Suppressor macrophage treated with lipopolysaccharide for 4 hours (primary cell): ENCODE data around the gene MYO1D.
A peak's percentile ranks its signal among the peaks of the same experiment; 100 is the strongest.
"Not testable (repeated sequence)": the region's sequence is repeated elsewhere in the genome, so short reads cannot be mapped to it uniquely, and the experiment has no call there.

ENCODE experiments used
- DNase-seq: peaks from one replicate; pipeline ENCODE4 v3.0.0-alpha.2; 2020

The MYO1D gene

DNA sequence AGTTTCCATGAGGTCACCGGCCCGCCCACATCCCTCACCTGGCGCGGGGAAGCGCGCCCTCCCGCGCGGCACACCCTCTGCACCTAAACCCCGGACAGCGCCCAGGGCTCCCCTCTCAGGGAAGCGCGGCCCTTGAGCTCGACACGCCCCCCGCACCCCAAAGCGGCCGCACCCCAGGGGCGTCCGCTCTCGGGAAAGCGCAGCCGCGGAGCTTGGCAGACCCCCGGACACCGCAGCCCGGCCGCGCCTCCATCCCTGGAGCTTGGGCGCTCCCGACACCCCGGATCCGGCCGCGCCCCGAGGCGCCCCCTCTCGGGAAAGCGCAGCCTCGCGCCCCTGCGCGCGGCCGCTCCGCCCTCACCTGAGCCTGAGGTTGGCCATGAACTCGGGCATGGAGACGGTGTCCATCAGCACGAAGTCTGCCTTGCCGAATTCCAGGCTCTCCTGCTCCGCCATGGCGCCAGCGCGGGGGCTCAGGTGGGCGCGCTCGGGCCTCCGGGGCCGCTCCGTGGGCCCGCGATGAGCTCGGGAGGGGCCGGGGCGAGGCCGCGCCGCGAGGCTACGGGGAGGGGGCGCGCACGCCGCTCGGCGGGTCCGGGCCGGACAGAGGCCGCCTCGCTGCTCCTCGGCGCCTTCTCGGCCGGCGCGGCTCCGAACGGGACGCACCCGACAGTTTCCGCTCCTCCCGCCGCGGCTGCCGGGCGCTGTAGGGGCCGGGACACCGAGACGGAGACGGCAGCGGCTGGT lies at the start of gene MYO1D:
Gene MYO1D (minus strand): TSS at position 708 of the 747 bp plus-strand sequence. CDS start 252 bp downstream, at position 456.
- no peak for DNase-seq

DNA sequence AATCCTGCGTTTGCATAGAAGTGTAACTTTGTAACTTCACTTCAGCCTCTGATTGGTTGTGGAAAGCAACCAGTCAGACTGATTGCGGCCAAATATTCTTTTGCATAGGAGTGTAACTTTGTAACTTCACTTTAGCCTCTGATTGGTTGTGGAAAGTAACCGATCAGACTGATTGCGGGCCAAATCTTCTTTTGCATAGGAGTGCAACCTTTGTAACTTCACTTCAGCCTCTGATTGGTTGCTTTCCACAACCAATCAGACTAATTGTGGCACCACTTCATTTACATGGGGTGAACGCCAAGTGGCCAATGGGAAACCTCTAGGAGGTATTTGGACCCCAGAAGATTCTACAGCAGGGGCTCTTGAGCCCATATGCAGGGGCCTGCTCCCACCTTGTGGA lies 49.3 kb upstream of the MYO1D start:
- no peak for DNase-seq

DNA sequence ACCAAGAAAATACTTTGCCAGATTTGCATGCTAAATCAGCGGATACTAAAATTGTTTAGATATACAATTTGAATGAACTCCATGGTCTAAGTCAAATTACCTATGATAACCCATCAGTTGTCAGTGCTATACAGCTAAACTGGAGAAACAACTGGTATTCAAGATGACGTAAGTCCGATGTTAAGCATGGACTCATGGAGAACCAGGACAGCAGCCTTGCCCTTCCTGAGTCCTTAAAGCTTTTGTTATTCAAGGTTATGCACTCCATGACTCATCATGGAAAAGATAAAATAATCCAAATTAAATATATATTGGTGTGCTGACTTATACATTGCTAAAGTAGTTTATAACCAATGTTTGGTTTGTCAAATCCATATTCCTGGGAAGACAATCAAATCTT lies 47.0 kb upstream of the MYO1D start:
- DNase-seq = not testable (repeated sequence)

DNA sequence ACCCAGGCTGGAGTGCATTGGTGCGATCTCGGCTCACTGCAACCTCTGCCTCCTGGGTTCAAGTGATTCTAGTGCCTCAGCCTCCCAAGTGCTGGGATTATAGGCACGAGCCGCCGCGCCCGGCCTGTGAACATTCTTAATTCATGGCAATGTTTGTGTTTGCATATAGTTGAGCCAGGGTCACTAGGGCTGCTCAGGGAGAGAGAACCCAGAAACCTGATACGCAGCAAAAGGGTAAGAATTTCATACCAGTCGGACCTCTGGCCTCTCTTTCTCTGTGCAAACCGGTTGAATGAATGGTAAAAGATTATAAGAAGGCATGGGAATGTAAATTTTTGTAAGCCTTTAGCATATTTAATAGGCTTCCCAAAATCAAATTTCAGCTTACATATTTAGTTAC lies 44.1 kb upstream of the MYO1D start:
- DNase-seq = no peak

DNA sequence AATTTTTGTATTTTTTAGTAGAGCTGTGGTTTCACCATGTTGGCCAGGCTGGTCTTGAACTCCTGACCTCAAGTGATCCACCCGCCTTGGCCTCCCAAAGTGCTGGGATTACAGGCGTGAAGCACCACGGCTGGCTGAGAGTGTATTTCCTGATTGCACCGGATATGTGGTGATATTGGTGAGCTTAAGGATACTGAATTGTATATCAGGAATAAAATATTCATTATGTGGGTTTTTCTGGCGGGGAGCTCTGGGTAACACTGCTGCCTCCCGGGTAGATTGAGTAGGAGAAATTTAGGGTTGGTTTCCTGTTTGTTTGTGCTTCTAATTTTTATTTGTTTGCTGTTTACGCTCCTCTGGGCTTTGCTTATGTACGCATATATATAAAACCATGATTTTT lies 43.4 kb upstream of the MYO1D start:
- no peak for DNase-seq

DNA sequence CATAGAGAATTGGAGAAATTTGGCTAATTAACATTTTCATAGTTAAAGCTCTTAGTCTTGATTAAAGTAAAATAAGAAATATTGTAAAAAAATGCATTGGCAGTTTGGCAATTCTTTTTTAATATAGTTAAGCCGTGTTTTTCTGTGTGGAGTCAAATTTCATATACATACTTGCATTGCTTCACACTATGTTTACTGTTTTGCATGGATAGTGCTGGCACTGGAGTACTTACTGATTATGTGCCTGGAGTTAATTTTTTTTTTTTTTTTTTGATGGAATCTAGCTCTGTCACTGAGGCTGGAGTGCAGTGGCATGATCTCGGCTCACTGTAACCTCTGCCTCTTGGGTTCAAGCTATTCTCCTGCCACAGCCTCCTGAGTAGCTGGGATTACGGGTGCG lies 43.0 kb upstream of the MYO1D start:
- not testable (repeated sequence) for DNase-seq

DNA sequence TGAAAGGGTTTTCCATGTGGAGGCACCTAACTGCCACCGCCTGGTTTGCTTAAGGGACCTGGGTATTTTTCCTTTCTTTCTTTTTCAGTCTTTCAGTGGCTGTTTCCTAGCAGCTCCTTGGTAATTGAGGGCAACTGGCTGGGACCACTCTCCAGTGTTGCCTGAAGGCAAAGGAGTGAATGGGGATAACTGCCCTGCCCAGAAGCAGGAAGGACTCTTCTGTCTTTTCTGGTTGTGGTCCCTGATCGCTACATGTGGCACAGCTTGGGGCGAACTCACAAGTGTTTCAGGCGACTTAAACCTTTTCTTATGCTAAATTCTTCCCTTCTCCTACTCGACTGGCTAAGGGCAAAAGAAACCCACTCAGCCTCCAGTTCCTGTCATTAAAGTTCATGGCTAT lies 40.9 kb upstream of the MYO1D start:
- no peak for DNase-seq

DNA sequence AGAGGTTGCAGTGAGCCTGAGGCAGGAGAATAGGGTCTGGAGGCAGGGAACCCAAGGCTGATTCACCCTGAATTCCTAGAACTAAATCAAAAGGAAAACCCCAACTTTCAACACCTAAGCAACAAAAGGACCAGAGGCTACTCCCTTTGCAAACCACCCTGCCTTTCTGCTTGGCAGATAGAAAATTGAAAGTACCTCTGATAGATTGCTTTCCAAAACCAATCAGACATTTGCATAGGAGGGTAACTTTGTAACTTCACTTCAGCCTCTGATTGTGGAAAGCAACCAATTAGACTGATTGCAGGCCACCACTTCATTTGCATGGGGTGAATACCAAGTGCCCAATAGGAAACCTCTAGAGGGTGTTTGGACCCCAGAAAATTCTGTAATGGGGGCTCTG lies 40.2 kb upstream of the MYO1D start:
- DNase-seq = no peak

DNA sequence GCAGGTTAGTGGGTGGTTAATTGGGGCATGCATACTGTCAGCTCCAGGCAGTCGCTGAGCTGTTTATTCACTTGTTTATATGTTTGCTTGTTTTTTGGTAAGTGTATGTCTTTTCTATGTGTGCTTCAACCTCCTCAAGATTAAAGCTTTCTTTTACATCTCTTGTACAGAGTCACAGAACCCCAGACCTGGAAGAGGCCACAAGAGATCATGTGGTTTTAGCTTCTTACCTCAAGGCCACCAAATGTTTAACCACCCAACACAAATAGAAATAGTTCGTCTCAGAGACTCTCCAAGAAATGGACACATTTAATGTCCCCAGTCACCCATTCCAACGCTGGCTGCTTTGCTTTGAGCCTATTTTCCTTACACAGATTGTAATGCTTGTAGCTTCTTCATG lies 39.2 kb upstream of the MYO1D start:
- no peak for DNase-seq

DNA sequence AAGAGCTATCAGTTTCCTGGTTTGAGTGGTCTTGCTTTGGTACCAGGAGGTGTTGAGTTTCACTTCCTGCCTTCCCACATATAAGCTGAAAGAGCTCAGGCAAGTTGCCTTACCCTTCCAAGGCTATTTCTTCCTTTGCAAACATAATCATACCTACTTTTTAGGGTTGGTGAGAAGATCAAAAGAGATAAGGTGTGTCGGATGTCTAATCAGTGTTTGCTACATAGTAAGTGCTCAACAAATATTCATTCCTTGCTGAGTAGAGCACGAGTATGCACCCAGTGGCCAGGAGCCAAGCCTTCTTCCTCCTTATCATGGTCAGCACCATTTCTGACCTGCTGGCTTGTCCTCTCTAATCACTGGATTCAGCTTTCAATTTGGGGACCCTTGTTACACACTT lies 38.3 kb upstream of the MYO1D start:
- no peak for DNase-seq

DNA sequence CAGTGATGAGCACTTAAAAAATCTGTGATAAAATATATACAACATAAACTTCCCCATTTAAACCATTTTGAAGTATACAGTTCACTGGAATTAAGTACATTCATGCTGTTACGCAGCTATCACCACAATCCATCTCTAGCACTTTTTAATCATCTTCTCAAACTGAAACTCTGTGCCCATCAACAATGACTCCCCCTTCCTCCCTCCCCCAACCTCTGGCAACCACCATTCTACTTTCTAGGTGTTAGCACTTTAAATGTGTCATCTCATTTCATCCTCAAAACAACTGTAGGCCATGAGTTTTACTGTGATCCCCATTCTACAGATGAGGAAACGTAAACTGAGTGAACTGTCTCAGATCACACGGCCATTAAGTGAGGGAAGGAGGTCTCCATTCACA lies 37.3 kb upstream of the MYO1D start:
- no peak for DNase-seq

DNA sequence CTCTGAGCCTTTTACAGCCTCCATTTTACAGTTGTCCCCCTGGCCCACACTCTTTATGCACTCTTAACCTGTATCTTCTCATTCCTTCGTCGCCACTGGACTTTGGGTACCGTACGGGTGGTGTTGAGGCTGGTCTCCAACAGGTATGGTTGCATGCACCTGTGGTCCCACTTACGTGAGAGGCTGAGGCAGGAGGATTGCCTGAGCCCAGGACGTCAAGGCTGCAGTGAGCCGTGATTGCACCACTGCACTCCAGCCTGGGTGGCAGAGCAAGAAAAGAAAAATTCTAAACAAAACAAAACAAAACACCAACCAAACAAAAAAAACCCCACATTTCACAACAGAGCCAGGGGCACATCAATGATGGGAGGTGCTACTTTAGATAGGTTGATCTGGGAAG lies 36.7 kb upstream of the MYO1D start:
- no peak for DNase-seq

DNA sequence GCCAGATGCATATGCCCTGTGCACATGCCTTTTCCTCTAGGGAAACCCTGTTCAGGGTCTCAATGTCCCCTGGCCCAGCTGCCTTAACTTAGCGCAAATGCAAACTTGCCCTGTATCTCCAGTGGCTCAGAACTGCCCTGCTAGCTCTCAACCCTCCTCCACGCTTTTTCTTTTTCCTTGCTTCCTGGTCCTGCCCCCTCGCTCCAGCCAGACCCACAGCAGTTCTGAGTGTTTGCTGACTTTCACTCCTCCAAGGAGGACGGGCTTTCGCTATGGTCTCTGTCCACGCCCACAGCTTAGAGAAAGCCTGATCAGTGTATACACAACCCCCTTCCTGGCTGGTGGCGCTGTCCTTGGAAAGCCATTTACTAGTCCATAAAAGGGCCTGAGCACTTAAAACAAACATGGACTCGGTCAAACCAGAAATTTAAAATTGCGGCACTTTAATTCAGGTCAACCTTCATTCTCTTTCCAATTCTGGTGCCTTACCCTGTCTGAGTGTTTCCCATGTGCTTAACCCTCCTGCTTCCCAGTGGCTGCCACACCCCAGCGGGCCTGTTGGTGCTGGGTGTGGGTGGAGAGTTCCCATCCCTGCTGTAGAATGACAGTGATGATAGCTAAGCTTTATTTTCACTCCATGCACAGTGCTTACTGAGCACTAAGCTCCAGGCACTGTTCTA lies 35.4 kb upstream of the MYO1D start:
- no peak for DNase-seq

DNA sequence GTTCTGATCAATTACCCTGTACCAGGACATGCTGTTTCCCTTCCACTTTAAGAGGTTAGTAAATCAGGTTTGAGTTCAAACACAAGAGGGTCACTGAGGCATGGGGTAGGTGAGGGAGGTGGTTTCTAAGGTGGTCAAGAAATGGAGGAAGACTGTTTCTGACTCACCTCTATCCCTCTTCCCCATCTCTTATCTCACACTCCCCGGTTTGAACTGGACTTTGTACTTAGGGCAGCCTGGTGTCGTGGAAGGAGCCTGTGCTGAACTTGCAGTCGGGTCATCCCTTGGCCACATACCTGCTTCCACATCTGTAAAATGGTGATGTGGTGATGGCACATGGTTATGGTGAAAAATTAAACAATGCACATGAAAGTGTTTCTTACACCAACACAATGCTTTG lies 33.8 kb upstream of the MYO1D start:
- no peak for DNase-seq

DNA sequence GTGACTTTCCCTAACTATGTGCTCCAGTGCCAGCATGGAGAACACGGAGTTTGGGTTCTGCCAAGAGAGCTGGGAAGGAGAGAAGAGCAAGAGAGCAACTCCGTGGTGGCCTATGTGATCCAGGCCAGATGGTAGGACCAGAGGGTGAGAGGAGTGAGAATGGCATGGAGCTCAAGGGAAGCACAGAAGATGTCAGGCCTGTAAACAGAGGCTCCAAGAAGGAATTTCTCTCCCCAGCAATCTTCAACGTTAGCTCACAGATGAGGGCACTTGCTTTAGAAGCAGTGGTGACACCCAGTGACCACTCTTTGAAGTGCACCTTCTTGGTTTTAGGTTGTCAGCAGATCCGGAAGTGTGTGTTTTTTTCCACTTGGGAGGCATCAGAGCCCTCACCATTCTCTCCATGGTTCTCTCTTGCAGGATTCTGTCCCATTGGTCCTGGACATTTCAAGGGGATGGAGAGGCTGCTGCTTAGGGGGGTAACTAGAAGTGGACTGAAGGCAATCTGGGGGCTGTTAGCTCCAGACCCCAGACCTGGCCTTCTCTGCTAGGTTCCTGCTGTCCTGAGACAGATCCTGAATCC lies 33.0 kb upstream of the MYO1D start:
- DNase-seq = peak; percentile 73

DNA sequence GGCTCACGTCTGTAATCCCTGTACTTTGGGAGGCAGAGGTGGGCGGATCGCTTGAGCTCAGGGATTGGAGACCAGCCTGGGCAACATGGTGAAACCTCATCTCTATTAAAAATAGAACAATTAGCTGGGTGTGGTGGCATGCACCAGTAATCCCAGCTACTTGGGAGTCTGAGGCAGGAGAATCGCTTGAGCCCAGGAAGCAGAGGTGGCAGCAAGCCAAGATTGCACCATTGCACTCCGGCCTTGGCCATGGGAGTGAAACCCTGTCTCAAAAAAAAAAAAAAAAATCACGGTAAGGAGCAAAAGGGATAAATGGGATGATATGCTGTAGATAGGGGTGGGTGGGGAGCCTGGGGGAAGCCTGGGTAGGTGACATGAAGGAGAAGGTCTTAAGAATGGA lies 30.7 kb upstream of the MYO1D start:
- no peak for DNase-seq

DNA sequence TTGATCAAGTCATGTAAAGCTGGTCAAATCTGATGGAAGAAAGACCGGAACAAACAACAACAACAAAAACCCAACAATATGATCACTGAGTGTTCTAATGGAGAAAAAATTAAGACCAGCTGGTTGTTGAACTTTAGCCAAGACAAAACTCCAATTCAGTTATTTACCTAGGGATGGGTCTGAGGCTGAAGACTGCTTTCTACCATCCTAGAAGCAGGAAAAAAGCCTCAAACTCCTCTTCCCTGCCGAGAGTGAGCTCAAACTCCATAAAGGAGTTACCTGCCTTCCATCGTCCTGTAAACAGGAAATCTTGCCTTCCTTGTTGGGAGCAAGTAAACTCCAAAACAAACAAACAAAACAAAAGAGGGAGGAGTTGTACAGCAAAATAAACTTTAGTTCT lies 28.0 kb upstream of the MYO1D start:
- no peak for DNase-seq

DNA sequence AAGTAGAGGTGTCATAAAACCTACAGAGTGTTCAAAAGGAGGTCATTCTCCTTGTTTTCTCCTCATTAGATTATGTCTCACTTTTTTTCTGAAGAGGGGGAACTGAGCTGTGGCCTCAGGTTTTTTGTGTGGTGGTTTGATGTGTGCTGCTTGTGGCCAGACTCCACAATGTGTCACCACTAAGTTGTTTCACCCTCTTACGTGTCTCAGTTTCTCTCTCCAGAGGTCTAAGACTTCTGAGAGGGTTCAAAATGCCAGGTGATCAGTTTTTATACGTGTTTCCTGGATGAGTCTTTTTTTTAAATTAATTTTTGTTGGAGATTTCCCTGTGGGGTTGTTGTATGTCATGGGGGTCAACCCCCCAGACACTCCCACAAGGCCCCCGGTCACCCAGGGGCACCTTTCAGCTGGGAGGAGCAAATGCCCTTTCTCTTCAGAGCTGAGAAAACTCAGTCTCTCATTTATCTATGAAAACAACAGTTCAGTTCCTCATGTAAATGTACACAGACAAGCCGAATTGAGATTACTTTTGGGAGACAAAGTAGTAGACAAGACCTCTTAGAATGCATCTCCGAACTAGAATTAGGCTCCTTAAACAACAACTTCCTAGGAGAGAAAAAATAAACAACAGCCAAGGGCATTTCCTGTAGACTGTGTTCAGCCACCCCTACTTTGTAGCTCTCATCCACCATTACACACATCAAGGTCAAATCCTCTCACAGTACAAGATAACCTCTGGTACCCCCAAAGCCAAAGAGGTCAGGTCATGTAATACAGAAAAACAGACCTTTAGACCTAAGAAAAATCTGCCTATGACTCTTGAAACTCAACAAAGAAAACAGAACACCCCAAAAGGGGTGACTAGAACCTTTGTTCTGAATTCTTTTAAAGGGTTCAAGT lies 27.1 kb upstream of the MYO1D start:
- no peak for DNase-seq

DNA sequence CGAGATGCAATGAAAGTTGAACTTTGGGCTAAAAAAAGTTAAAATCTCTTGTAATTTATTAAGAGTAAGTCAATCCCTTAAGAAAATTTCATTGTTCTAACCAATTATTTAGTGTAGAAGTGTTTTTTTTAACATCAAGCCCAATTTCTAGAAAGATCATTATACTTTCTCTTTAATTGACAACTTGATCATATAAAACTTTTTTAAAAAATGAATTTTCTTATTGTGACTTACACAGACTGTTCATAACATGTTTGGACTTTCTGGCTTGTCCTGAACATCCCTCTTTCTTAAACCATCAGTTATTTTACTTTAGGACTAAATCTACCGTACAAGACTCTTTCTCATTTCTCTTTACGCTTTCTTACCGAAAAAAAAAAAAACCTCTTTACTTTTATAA lies 24.8 kb upstream of the MYO1D start:
- no peak for DNase-seq

DNA sequence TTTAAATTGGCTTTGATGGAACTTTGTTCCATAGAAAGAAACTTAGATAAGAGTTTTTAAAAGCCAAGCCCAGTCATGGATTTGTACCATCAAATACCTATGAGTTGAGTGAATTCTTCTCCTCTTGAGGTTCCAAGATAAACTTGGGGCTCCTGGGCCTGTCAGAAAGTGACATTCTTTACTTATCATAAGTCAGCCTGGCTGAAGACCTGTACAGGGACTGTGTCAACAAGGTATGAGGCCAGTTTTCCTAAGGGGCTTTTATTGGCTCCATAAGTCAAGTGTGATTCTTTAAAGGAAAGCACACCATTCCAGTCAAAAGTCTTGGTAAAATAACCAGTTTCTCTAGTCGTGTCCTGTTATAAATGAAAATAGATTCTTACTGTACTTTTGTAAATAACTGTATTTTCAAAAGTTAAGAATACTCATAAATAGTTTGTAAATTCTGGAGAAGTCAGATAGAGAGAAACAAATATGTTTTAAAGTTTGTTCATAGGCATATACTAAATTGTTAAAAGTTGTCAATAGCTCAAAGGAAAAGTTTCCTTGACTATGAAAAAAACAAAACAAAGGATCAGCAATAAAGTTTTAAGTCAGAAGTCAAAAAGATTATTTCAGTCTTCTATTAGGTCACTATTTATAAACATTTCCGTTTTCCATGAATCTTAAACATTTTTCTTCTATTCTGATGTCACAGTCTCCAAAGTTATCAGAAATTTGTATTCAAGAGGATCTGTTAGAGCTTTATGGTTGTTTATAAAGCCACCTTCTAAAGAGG lies 22.5 kb upstream of the MYO1D start:
- no peak for DNase-seq

DNA sequence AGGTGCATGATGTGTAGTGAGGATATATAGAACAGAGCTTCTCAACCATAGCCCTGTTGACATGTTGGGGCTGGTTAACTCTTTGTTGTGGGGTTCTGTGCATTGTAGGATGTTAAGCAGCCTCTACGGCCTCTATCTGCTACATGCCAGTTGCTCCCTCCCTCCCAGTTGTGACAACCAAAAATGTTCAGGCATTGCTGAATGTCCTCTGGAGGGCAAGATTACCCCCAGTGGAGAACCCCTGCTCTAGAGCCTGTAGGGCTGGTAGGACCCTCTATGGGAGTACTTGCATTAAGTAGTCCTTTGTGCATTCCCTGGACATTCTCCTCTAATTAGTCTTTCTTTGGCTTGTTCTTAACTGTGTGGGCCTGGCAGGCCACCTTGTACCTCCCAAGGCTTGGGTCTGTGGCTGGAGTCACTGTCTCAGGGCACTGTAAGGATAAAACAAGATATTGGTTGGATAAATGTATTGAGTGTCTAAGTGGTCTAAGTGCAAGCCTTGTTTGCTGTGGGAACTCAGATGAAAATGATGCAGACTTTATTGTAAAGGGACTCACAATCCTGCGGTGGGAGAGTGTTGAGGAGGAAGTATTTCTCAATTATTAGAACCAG lies 19.8 kb upstream of the MYO1D start:
- no peak for DNase-seq

DNA sequence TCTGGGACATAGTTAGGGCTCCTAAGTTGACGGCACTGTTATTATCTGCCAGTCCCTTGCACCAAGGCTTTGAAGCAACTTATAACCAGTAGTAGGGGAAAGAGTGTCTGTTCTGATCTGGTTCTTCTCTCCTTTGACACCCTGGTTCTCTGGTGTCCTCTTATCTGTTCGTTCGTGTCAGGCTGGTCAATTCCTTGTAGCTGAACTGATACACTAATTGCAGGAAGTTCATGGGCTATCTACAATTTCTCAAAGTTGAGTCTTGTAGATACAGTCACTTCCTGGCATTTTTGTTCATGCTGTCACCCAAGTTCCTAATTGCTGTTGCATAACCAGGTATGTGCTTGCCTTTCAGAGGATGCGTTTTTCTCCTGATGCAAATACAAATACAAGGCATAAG lies 17.3 kb upstream of the MYO1D start:
- DNase-seq = no peak
